ENCODE data around the gene PATJ.
"Not testable (repeated sequence)": the region's sequence is repeated elsewhere in the genome, so short reads cannot be mapped to it uniquely, and the experiment has no call there.

PATJ gene

GRCh38 chr1:61948685-61949084 lies 206.4 kb downstream of the PATJ start:
- not testable (repeated sequence) for DNase-seq (ENCODE audit: low read depth)

GRCh38 chr1:61950418-61950817 lies 208.1 kb downstream of the PATJ start:
- no peak for DNase-seq (ENCODE audit: low read depth)

GRCh38 chr1:61951731-61952580 lies 209.7 kb downstream of the PATJ start:
- DNase-seq (ENCODE audit: low read depth), result no peak

GRCh38 chr1:61952675-61953074 lies 210.4 kb downstream of the PATJ start:
- no peak for DNase-seq (ENCODE audit: low read depth)

- no peak for DNase-seq (ENCODE audit: low read depth)
Measured at GRCh38 chr1:61953076-61953789, 211.0 kb downstream of the PATJ start.

GRCh38 chr1:61953790-61954150 lies 211.5 kb downstream of the PATJ start:
- DNase-seq (ENCODE audit: low read depth), result no peak

GRCh38 chr1:61955261-61955660 lies 213.0 kb downstream of the PATJ start:
- no peak for DNase-seq (ENCODE audit: low read depth)

GRCh38 chr1:61956016-61956645 lies 213.9 kb downstream of the PATJ start:
- DNase-seq (ENCODE audit: low read depth), result no peak

GRCh38 chr1:61956784-61957183 lies 214.5 kb downstream of the PATJ start:
- DNase-seq (ENCODE audit: low read depth), result no peak

GRCh38 chr1:61961009-61961408 lies 218.7 kb downstream of the PATJ start:
- DNase-seq (ENCODE audit: low read depth), result no peak

- DNase-seq (ENCODE audit: low read depth), result no peak
Measured at GRCh38 chr1:61962631-61963030, 220.4 kb downstream of the PATJ start.

- DNase-seq (ENCODE audit: low read depth), result not testable (repeated sequence)
Measured at GRCh38 chr1:61966450-61967225, 224.4 kb downstream of the PATJ start.

GRCh38 chr1:61967750-61968149 lies 225.5 kb downstream of the PATJ start:
- no peak for DNase-seq (ENCODE audit: low read depth)

- no peak for DNase-seq (ENCODE audit: low read depth)
Measured at GRCh38 chr1:61968869-61969268, 226.6 kb downstream of the PATJ start.

GRCh38 chr1:61973100-61973837 lies 231.0 kb downstream of the PATJ start:
- no peak for DNase-seq (ENCODE audit: low read depth)

- DNase-seq (ENCODE audit: low read depth), result no peak
Measured at GRCh38 chr1:61975638-61976037, 233.4 kb downstream of the PATJ start.

GRCh38 chr1:61976566-61976965 lies 234.3 kb downstream of the PATJ start:
- no peak for DNase-seq (ENCODE audit: low read depth)

- no peak for DNase-seq (ENCODE audit: low read depth)
Measured at GRCh38 chr1:61978796-61979195, 236.5 kb downstream of the PATJ start.

- no peak for DNase-seq (ENCODE audit: low read depth)
Measured at GRCh38 chr1:61979729-61980128, 237.4 kb downstream of the PATJ start.

GRCh38 chr1:61980561-61980960 lies 238.3 kb downstream of the PATJ start:
- DNase-seq (ENCODE audit: low read depth), result no peak

GRCh38 chr1:61981870-61982660 lies 239.8 kb downstream of the PATJ start:
- DNase-seq (ENCODE audit: low read depth), result no peak
